DOHH2 (cell line): ENCODE measurements around the gene FSTL4.

Source experiments
- H3F3A ChIP-seq: fragments of 200-600 bp; sonication (generic), shearing (Covaris generic); 2 replicates; pipeline ENCODE4 v1.6.0; 2016; ENCODE audit warnings: antibody characterized with exemption, mild to moderate bottlenecking; ENCODE audit not compliant: control insufficient read depth, insufficient read depth
- H3K27ac ChIP-seq: fragments of 200-600 bp; sonication (generic); 2 replicates; pipeline ENCODE4 v1.5.1; 2014; ENCODE audit warnings: low read depth, mild to moderate bottlenecking, low read length, moderate library complexity
- H3K27me3 ChIP-seq: fragments of 200-600 bp; sonication (generic); 2 replicates; pipeline ENCODE4 v1.6.1; 2014; ENCODE audit warnings: mild to moderate bottlenecking, low read length, mixed read lengths; ENCODE audit not compliant: control insufficient read depth
- H3K36me3 ChIP-seq: fragments of 200-600 bp; sonication (generic); 2 replicates; pipeline ENCODE4 v1.6.1; 2014; ENCODE audit warnings: mild to moderate bottlenecking, low read length, moderate library complexity, mixed read lengths; ENCODE audit not compliant: control insufficient read depth
- H3K4me1 ChIP-seq: fragments of 200-600 bp; sonication (generic); 2 replicates; pipeline ENCODE4 v1.6.1; 2014; ENCODE audit warnings: mild to moderate bottlenecking, low read length, mixed read lengths; ENCODE audit not compliant: control insufficient read depth
- H3K4me2 ChIP-seq: fragments of 200-600 bp; sonication (generic); 2 replicates; pipeline ENCODE4 v1.6.0; 2014; ENCODE audit warnings: mild to moderate bottlenecking, low read length, moderate library complexity
- H3K4me3 ChIP-seq: fragments of 200-600 bp; sonication (generic); 2 replicates; pipeline ENCODE4 v1.5.1; 2014; ENCODE audit warnings: mild to moderate bottlenecking, low read length, mixed read lengths
- H3K79me2 ChIP-seq: fragments of 200-600 bp; sonication (generic); 2 replicates; pipeline ENCODE4 v1.6.1; 2014; ENCODE audit warnings: mild to moderate bottlenecking, low read length, mixed read lengths; ENCODE audit not compliant: control insufficient read depth
- H3K9me2 ChIP-seq: fragments of 200-600 bp; sonication (generic); replicated peaks from 2 replicates; pipeline ENCODE4 v1.6.1; 2014; ENCODE audit warnings: mild to moderate bottlenecking, low read length, mixed read lengths; ENCODE audit not compliant: control insufficient read depth
- H3K9me3 ChIP-seq: fragments of 200-600 bp; sonication (generic); 2 replicates; pipeline ENCODE4 v1.6.1; 2014; ENCODE audit warnings: antibody characterized with exemption, low read length, mixed read lengths; ENCODE audit not compliant: control insufficient read depth, insufficient read depth
- H4K20me1 ChIP-seq: fragments of 200-600 bp; sonication (generic); 2 replicates; pipeline ENCODE4 v1.6.0; 2014; ENCODE audit warnings: low read depth, mild to moderate bottlenecking, antibody characterized with exemption, low read length, moderate library complexity; ENCODE audit not compliant: control insufficient read depth, insufficient read depth
- EZH2phosphoT487 ChIP-seq: fragments of 200-600 bp; sonication (generic); IDR thresholded peaks from 2 replicates; pipeline ENCODE4 v1.6.1; 2017; ENCODE audit warnings: borderline replicate concordance, mild to moderate bottlenecking, antibody characterized with exemption, low read length, moderate library complexity, mixed read lengths
- TF ChIP-seq, protein P1 (sequence below): fragments of 200-600 bp; sonication (generic); IDR thresholded peaks from one replicate; pipeline ENCODE4 v1.5.1; 2014; ENCODE audit warnings: antibody characterized with exemption, mild to moderate bottlenecking, low read depth, low read length; ENCODE audit not compliant: poor library complexity, severe bottlenecking

Gene FSTL4

DNA sequence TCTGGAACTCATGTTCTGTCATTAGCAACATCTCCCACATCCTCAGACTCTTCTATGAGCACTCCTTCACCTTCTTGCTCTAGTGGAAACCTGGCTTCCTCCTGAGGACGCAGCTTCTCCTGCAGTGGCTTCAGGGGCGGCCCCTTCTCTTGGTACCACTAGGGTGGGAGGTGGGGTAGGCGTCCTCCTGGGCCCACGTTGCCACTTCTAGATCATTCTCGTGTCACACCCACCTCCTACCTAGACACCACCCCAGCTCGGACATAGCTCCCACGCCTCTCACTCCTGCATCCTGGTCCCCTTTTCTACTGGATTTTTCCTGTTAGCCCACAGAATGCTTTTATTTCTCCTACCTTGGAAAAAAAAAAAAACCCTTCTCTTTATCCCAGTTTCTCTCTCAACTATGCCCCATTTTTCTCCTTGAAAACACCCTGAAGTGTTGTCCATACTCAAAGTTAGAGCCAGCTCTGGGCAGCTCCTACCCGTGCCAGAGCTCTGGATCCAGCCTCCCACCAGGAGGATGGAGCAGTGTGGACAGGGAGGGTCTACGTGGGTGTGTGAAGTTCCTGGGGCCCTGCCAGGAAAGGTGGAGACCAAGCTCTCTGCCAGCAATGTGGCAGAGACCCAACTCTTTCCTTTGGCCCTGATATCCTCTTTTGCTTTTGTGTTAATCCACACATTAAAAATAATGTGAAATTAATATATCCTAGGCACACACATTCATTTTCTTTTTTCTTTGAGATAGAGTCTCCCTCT is 381.3 kb downstream of the FSTL4 start:
- Histone ChIP-seq H3K27ac (no peak overlapping the region), H3K4me3 (no peak overlapping the region), H3K27me3 (peaks cover 11% of the 10 kb centered on the region), H3K79me2 (no peaks in the 10 kb centered on the region), H3K9me2 (no peaks in the 10 kb centered on the region), H3F3A (no peaks in the 10 kb centered on the region), H3K36me3 (no peaks in the 10 kb centered on the region), H4K20me1 (no peaks in the 10 kb centered on the region), H3K4me1 (no peaks in the 10 kb centered on the region), H3K9me3 (no peaks in the 10 kb centered on the region), H3K4me2 (no peak overlapping the region)
- TF ChIP-seq EZH2phosphoT487, result no peak
- TF ChIP-seq, protein P1, sequence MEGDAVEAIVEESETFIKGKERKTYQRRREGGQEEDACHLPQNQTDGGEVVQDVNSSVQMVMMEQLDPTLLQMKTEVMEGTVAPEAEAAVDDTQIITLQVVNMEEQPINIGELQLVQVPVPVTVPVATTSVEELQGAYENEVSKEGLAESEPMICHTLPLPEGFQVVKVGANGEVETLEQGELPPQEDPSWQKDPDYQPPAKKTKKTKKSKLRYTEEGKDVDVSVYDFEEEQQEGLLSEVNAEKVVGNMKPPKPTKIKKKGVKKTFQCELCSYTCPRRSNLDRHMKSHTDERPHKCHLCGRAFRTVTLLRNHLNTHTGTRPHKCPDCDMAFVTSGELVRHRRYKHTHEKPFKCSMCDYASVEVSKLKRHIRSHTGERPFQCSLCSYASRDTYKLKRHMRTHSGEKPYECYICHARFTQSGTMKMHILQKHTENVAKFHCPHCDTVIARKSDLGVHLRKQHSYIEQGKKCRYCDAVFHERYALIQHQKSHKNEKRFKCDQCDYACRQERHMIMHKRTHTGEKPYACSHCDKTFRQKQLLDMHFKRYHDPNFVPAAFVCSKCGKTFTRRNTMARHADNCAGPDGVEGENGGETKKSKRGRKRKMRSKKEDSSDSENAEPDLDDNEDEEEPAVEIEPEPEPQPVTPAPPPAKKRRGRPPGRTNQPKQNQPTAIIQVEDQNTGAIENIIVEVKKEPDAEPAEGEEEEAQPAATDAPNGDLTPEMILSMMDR, result no peak

- H3K9me3 ChIP-seq, result no peaks in the 10 kb centered on the region
- H3K36me3 ChIP-seq, result no peaks in the 10 kb centered on the region
- no peaks in the 10 kb centered on the region for H4K20me1 ChIP-seq
- H3F3A ChIP-seq, result no peaks in the 10 kb centered on the region
- H3K79me2 ChIP-seq, result no peaks in the 10 kb centered on the region
- H3K4me3 ChIP-seq, result no peak overlapping the region
- TF ChIP-seq, protein P1, result no peak
- no peak for TF ChIP-seq EZH2phosphoT487
- H3K27me3 ChIP-seq, result peaks cover 11% of the 10 kb centered on the region
- no peak overlapping the region for H3K4me2 ChIP-seq
- no peaks in the 10 kb centered on the region for H3K9me2 ChIP-seq
- no peak overlapping the region for H3K27ac ChIP-seq
- no peaks in the 10 kb centered on the region for H3K4me1 ChIP-seq
Measured at GRCh38 chr5:133229931-133230664, 382.2 kb downstream of the FSTL4 start.

- no peaks in the 10 kb centered on the region for H3K36me3 ChIP-seq
- no peaks in the 10 kb centered on the region for H4K20me1 ChIP-seq
- TF ChIP-seq EZH2phosphoT487, result no peak
- TF ChIP-seq, protein P1, result no peak
- no peak overlapping the region for H3K4me2 ChIP-seq
- H3F3A ChIP-seq, result no peaks in the 10 kb centered on the region
- no peaks in the 10 kb centered on the region for H3K79me2 ChIP-seq
- no peaks in the 10 kb centered on the region for H3K9me2 ChIP-seq
- no peak overlapping the region for H3K4me3 ChIP-seq
- no peaks in the 10 kb centered on the region for H3K9me3 ChIP-seq
- H3K27me3 ChIP-seq, result peaks cover 11% of the 10 kb centered on the region
- no peak overlapping the region for H3K27ac ChIP-seq
- no peaks in the 10 kb centered on the region for H3K4me1 ChIP-seq
Measured at GRCh38 chr5:133228316-133228715, 384.0 kb downstream of the FSTL4 start.
